H1 (cell line): ENCODE data around the gene MCM7. TPM values are rescaled to one million over a fixed set of nuclear protein-coding genes. Genes with fewer than 3 reads are reported as not detected.

Experiments
- CTCF ChIA-PET: fragments of 300-600 bp; sonication (Branson Sonifier 250); formaldehyde crosslinking; loops from one replicate; lab custom pipeline; 2021; ENCODE audit not compliant: partially characterized antibody; lab: Charles Lee
- POLR2A ChIA-PET: fragments of 300-600 bp; sonication (Branson Sonifier 250); formaldehyde crosslinking; loops from one replicate; lab custom pipeline; 2021; ENCODE audit warnings: inconsistent platforms; ENCODE audit not compliant: partially characterized antibody; lab: Charles Lee
- DNase-seq, 2 experiments: peaks; one replicate each; pipeline versions ENCODE4 v3.0.0 to v3.0.0-alpha.2; 2010 to 2022; ENCODE audit warnings: low spot score in 2 of 2, low read depth in 1 of 2, mixed read lengths in 1 of 2
- FAIRE-seq: peaks from 2 replicates; lab custom pipeline; 2011; peaks lifted over from hg19 to GRCh38; lab: Jason Lieb, UNC
- H2AFZ ChIP-seq: 2 replicates; pipeline ENCODE4 v1.8.1; 2012; ENCODE audit warnings: low read length, inconsistent platforms
- H2AK5ac ChIP-seq: 2 replicates; pipeline ENCODE4 v1.6.1; 2013; ENCODE audit warnings: low read depth, low read length
- H2BK120ac ChIP-seq: replicated peaks from 2 replicates; pipeline ENCODE3; 2013; ENCODE audit warnings: low read depth, low read length, inconsistent platforms
- H2BK12ac ChIP-seq: 2 replicates; pipeline ENCODE4 v1.6.1; 2013; ENCODE audit warnings: low read depth, low read length
- H2BK15ac ChIP-seq: 2 replicates; pipeline ENCODE4 v1.6.1; 2013; ENCODE audit warnings: low read length
- H2BK20ac ChIP-seq: 2 replicates; pipeline ENCODE4 v1.6.1; 2013; ENCODE audit warnings: low read length
- H2BK5ac ChIP-seq: 2 replicates; pipeline ENCODE4 v1.6.1; 2013; ENCODE audit warnings: low read depth, low read length
- H3K14ac ChIP-seq: 2 replicates; pipeline ENCODE4 v1.6.1; 2013; ENCODE audit warnings: inconsistent platforms; ENCODE audit not compliant: insufficient read length
- H3K18ac ChIP-seq: 2 replicates; pipeline ENCODE4 v1.6.1; 2013; ENCODE audit warnings: low read length; ENCODE audit errors: extremely low read depth
- H3K23ac ChIP-seq: 2 replicates; pipeline ENCODE4 v1.6.1; 2013; ENCODE audit warnings: inconsistent platforms; ENCODE audit not compliant: insufficient read length
- H3K23me2 ChIP-seq: 2 replicates; pipeline ENCODE4 v1.6.1; 2013; ENCODE audit warnings: low read depth, low read length
- H3K27ac ChIP-seq: 2 replicates; pipeline ENCODE4 v1.6.1; 2011; ENCODE audit warnings: low read depth, low read length, inconsistent platforms
- H3K27me3 ChIP-seq, 4 experiments: replicated peaks in 1 of 4; 1 replicate in 1 of 4; 2 replicates in 3 of 4; pipeline versions ENCODE4 v1.6.1 to v1.8.1; 2011 to 2013; ENCODE audit warnings: low read length in 3 of 4, mild to moderate bottlenecking in 3 of 4, inconsistent platforms in 2 of 4, mixed read lengths in 2 of 4, moderate library complexity in 1 of 4; ENCODE audit not compliant: control insufficient read depth in 3 of 4, insufficient read depth in 3 of 4; ENCODE audit errors: extremely low read depth in 1 of 4
- H3K36me3 ChIP-seq, 4 experiments: 2 replicates each; pipeline versions ENCODE4 v1.6.1 to v1.8.1; 2011 to 2013; ENCODE audit warnings: mild to moderate bottlenecking in 4 of 4, low read length in 3 of 4, moderate library complexity in 2 of 4, control low read depth in 1 of 4, inconsistent platforms in 1 of 4; ENCODE audit not compliant: insufficient read depth in 4 of 4, control insufficient read depth in 2 of 4
- H3K4ac ChIP-seq: replicated peaks from 2 replicates; pipeline ENCODE3; 2013; ENCODE audit warnings: low read length, low read depth, mixed read lengths, inconsistent platforms; ENCODE audit not compliant: insufficient read length
- H3K4me1 ChIP-seq, 4 experiments: replicated peaks in 1 of 4; 1 replicate in 1 of 4; 2 replicates in 3 of 4; pipeline versions ENCODE4 v1.6.1 to v1.8.1; 2011 to 2013; ENCODE audit warnings: low read length in 3 of 4, inconsistent platforms in 2 of 4, mixed read lengths in 1 of 4; ENCODE audit not compliant: insufficient read depth in 4 of 4, control insufficient read depth in 3 of 4
- H3K4me2 ChIP-seq, 2 experiments: 2 replicates each; pipeline versions ENCODE4 v1.6.1 to v1.8.1; 2011 to 2013; ENCODE audit warnings: low read depth in 2 of 2, low read length in 2 of 2, control low read depth in 1 of 2, inconsistent platforms in 1 of 2, mild to moderate bottlenecking in 1 of 2; ENCODE audit not compliant: insufficient read depth in 1 of 2
- H3K4me3 ChIP-seq, 4 experiments: fragments of 200-600, 300-600 bp in 1 of 4; sonication (generic), shearing (Covaris generic), sonication (Bioruptor Twin) in 1 of 4; 2 replicates each; pipeline versions ENCODE4 v1.5.1 to v1.8.1; 2011 to 2016; ENCODE audit warnings: low read length in 4 of 4, low read depth in 3 of 4, control low read depth in 2 of 4, inconsistent platforms in 2 of 4, mild to moderate bottlenecking in 2 of 4, mixed read lengths in 1 of 4, moderate library complexity in 1 of 4; ENCODE audit not compliant: insufficient read depth in 2 of 4; ENCODE audit errors: extremely low read depth in 1 of 4
- H3K56ac ChIP-seq: replicated peaks from 2 replicates; pipeline ENCODE3; 2013; ENCODE audit warnings: low read depth, mild to moderate bottlenecking, mixed read lengths, low read length, inconsistent platforms; ENCODE audit not compliant: insufficient read length
- H3K79me1 ChIP-seq: 2 replicates; pipeline ENCODE4 v1.6.1; 2013; ENCODE audit warnings: low read depth, low read length, control low read depth
- H3K79me2 ChIP-seq, 2 experiments: 2 replicates each; pipeline versions ENCODE4 v1.6.1 to v1.8.1; 2012 to 2013; ENCODE audit warnings: low read length in 2 of 2, mild to moderate bottlenecking in 2 of 2, inconsistent platforms in 1 of 2; ENCODE audit not compliant: insufficient read depth in 2 of 2, control insufficient read depth in 1 of 2
- H3K9ac ChIP-seq, 4 experiments: replicated peaks in 1 of 4; 1 replicate in 1 of 4; 2 replicates in 3 of 4; pipeline versions ENCODE4 v1.6.1 to v1.8.1; 2011 to 2013; ENCODE audit warnings: low read depth in 3 of 4, low read length in 3 of 4, control low read depth in 2 of 4, mild to moderate bottlenecking in 2 of 4, moderate library complexity in 2 of 4, inconsistent platforms in 1 of 4; ENCODE audit errors: extremely low read depth in 1 of 4
- H3K9me3 ChIP-seq, 2 experiments: 2 replicates each; pipeline versions ENCODE4 v1.6.1 to v1.8.1; 2012 to 2013; ENCODE audit warnings: mild to moderate bottlenecking in 2 of 2, moderate library complexity in 2 of 2, control low read depth in 1 of 2, inconsistent platforms in 1 of 2, low read depth in 1 of 2, low read length in 1 of 2, mixed read lengths in 1 of 2; ENCODE audit not compliant: insufficient read depth in 2 of 2
- H4K20me1 ChIP-seq, 2 experiments: replicated peaks in 1 of 2; 2 replicates each; pipeline versions ENCODE3 to v1.8.1; 2011 to 2013; ENCODE audit warnings: inconsistent platforms in 2 of 2, low read length in 2 of 2, mild to moderate bottlenecking in 1 of 2; ENCODE audit not compliant: insufficient read depth in 2 of 2, control insufficient read depth in 1 of 2
- H4K5ac ChIP-seq: 2 replicates; pipeline ENCODE4 v1.6.1; 2013; ENCODE audit warnings: low read length, low read depth, mixed read lengths, inconsistent platforms; ENCODE audit not compliant: insufficient read length
- H4K8ac ChIP-seq: 2 replicates; pipeline ENCODE4 v1.8.0; 2013; ENCODE audit warnings: mild to moderate bottlenecking, moderate library complexity, low read length, inconsistent platforms; ENCODE audit not compliant: insufficient read depth; ENCODE audit errors: extremely low read depth
- H4K91ac ChIP-seq: replicated peaks from 2 replicates; pipeline ENCODE3; 2013; ENCODE audit warnings: low read length, mixed read lengths, inconsistent platforms; ENCODE audit not compliant: insufficient read length
- BACH1 ChIP-seq: IDR thresholded peaks from 2 replicates; pipeline ENCODE4 v1.6.1; 2012; ENCODE audit warnings: low read length, improper control_type of control experiment
- SUZ12 ChIP-seq: fragments of 200-600 bp; sonication (generic); IDR thresholded peaks from 2 replicates; pipeline ENCODE4 v1.6.1; 2012; ENCODE audit warnings: mild to moderate bottlenecking, inconsistent platforms, low read length, moderate library complexity, mixed read lengths
- WGBS, 2 experiments: shearing (Covaris generic) in 1 of 2; methylation state at CpG; one replicate each; pipeline versions ENCODE4 v1.1.6 to v1.1.7; 2013 to 2015; ENCODE audit warnings: low lambda C conversion rate in 2 of 2, mixed read lengths in 2 of 2, inconsistent platforms in 1 of 2, low coverage in 1 of 2, missing lambda C conversion rate in 1 of 2; ENCODE audit not compliant: insufficient replicate concordance in 2 of 2, insufficient coverage in 1 of 2, insufficient read length in 1 of 2; ENCODE audit errors: extremely low coverage in 1 of 2, missing lambda C conversion rate in 1 of 2; 5-methylcytosine and 5-hydroxymethylcytosine counted together
- polyA plus RNA-seq, 7 experiments: library from polyadenylated mRNA; depleted of rRNA in 3 of 7; stranded (reverse) in 5 of 7; unstranded in 2 of 7; fragments of >200 nt in 5 of 7; fragments of 200-250 nt in 2 of 7; gene quantifications; 1 replicate in 5 of 7; 2 replicates in 1 of 7; 4 replicates in 1 of 7; pipeline versions ENCODE4 v1.2.1 to v1.2.3, GENCODE V29; 2011 to 2013; ENCODE audit warnings: missing spikeins in 2 of 7, mixed read lengths in 2 of 7
- total RNA-seq: library from RNA; stranded (reverse); fragmentation: NEBNext Ultra II Directional; extraction: Animal tissue kit (Norgen Biotek cat#: 25700); gene quantifications from 2 replicates; pipeline ENCODE4 v1.2.1, GENCODE V29; 2021
- TF ChIP-seq, protein P1 (sequence below): IDR thresholded peaks from 2 replicates; pipeline ENCODE4 v1.6.1; 2012; ENCODE audit warnings: inconsistent platforms

MCM7 gene
- total and polyA plus RNA-seq, 2 of the 8 experiments (the other 6 are each of a cell fraction or from before 2014, with no cell fraction given): 313 to 344 TPM

DNA sequence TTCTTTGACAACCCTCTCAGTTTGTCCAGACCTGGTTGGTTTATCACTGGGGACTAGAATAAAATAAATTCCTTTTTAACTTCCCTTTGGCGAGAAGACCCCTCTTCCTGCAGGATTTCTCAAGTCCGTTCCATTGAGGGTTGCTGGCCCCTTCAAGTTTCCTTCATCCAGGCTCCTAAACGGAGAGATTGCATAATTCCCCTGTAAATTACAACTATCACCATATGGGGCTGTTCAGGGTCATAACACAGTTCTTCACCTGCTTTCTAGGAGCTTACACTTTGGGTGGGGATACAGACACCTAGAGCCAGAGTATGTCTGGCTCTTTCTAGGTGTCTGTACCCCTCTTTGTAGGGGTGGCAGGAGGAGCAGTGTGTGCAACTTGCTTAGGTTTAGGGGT lies 15.7 kb downstream of the MCM7 start:
- Histone ChIP-seq H2BK120ac (no peak overlapping the region), H4K20me1 (no peaks in the 10 kb centered on the region), H2AK5ac (no peak overlapping the region), H4K91ac (no peak overlapping the region), H2BK5ac (no peak overlapping the region), H3K18ac (no peak overlapping the region), H3K4ac (no peak overlapping the region), H3K27me3 (no peaks in the 10 kb centered on the region), H3K9ac (no peak overlapping the region), H3K27ac (no peak overlapping the region), H2BK20ac (no peak overlapping the region), H3K14ac (no peak overlapping the region), H3K9me3 (no peaks in the 10 kb centered on the region), H3K4me3 (no peak overlapping the region), H4K5ac (no peak overlapping the region), H3K23ac (no peak overlapping the region), H2BK15ac (no peak overlapping the region), H2BK12ac (no peak overlapping the region), H3K36me3 (peaks cover 0 to 3% (median 1%) of the 10 kb centered on the region in 4 experiments; a peak in 4 of 8 replicates), H3K56ac (no peak overlapping the region), H3K23me2 (peaks cover 10% of the 10 kb centered on the region; the same call in 1 of the 2 replicates), H3K4me2 (no peak overlapping the region), H3K79me1 (no peaks in the 10 kb centered on the region; the same call in 1 of the 2 replicates), H2AFZ (no peak overlapping the region), H3K79me2 (peaks cover 9 to 17% of the 10 kb centered on the region in 2 experiments), H3K4me1 (peaks cover 0 to 9% (median 2%) of the 10 kb centered on the region in 4 experiments; a peak in 2 of 7 replicates), H4K8ac (no peak overlapping the region)
- 92% methylated on average over 3 of the region's 3 CpGs; no CpG with 5 or more reads in 1 of the 2 experiments for WGBS, 2 experiments
- ChIA-PET CTCF (interaction anchor here (1.0 to 2.1 kb wide), 2 partner anchors 16 to 35 kb away, joined by 3 to 5 read pairs; partner anchors contain the start of genes AP4M1 and MCM7), POLR2A (interaction anchor here (0.6 to 19.5 kb wide), 4 partner anchors 8 to 26 kb away, joined by 3 to 722 read pairs (median 83); partner anchors contain the start of genes AP4M1 and MCM7)
- no peak for DNase-seq
- FAIRE-seq: no peak
- no peak for TF ChIP-seq SUZ12
- TF ChIP-seq, protein P1, sequence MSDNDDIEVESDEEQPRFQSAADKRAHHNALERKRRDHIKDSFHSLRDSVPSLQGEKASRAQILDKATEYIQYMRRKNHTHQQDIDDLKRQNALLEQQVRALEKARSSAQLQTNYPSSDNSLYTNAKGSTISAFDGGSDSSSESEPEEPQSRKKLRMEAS: no peak
- TF ChIP-seq BACH1: no peak
